Retinal pigment epithelial cell (primary cell): ENCODE data around the gene RTF2.

Experiments
- DNase-seq: peaks from one replicate; pipeline ENCODE4 v3.0.0-alpha.2; 2010; ENCODE audit warnings: low read depth
- H3K4me3 ChIP-seq: 2 replicates; pipeline ENCODE4 v1.5.1; 2011; ENCODE audit warnings: mild to moderate bottlenecking, low read length, control low read depth, moderate library complexity
- CTCF ChIP-seq: conservative IDR thresholded peaks from 2 replicates; pipeline ENCODE4 v1.5.1; 2011; ENCODE audit warnings: low read depth, low read length, control low read depth, inconsistent platforms

The RTF2 gene

GRCh38 chr20:56511926-56512325 is 43.5 kb downstream of the RTF2 start:
- TF ChIP-seq CTCF = no peak
- H3K4me3 ChIP-seq = no peak overlapping the region
- no peak for DNase-seq

- DNase-seq = no peak
- no peak for TF ChIP-seq CTCF
- H3K4me3 ChIP-seq = no peak overlapping the region
These were observed 45.0 kb downstream of the RTF2 start for GRCh38 chr20:56513161-56514150.

- TF ChIP-seq CTCF = no peak
- DNase-seq = no peak
- H3K4me3 ChIP-seq = no peak overlapping the region
These were observed 48.2 kb downstream of the RTF2 start for GRCh38 chr20:56516631-56517030.

- DNase-seq = no peak
- H3K4me3 ChIP-seq = no peak overlapping the region
- no peak for TF ChIP-seq CTCF
These were observed 48.8 kb downstream of the RTF2 start for GRCh38 chr20:56517211-56517610.

GRCh38 chr20:56517641-56518040 is 49.2 kb downstream of the RTF2 start:
- no peak for TF ChIP-seq CTCF
- DNase-seq = no peak
- H3K4me3 ChIP-seq = no peak overlapping the region

GRCh38 chr20:56518126-56518525 is 49.7 kb downstream of the RTF2 start:
- no peak for DNase-seq
- no peak for TF ChIP-seq CTCF
- H3K4me3 ChIP-seq = no peak overlapping the region

GRCh38 chr20:56518721-56519398 is 50.4 kb downstream of the RTF2 start:
- H3K4me3 ChIP-seq = no peak overlapping the region
- no peak for DNase-seq
- no peak for TF ChIP-seq CTCF
